Erythroblast (primary cell): ENCODE measurements around the gene DPF3.
"Not testable (repeated sequence)": the region's sequence is repeated elsewhere in the genome, so short reads cannot be mapped to it uniquely, and the experiment has no call there.

Experiments used
- DNase-seq, 2 experiments: peaks; one replicate each; lab custom pipeline; 2025; lab: John Stamatoyannopoulos, UW
- GATA1 ChIP-seq: IDR thresholded peaks from 2 replicates; pipeline ENCODE4 v1.6.1; 2011; ENCODE audit warnings: low read depth, mild to moderate bottlenecking, control low read depth, low read length, moderate library complexity
- POLR2A ChIP-seq: IDR thresholded peaks from 2 replicates; pipeline ENCODE4 v1.6.1; 2011; ENCODE audit warnings: mild to moderate bottlenecking, low read length

Gene DPF3

GRCh38 chr14:72880164-72880563 lies 13.7 kb downstream of the DPF3 start:
- peak; percentile 26 to 49 for DNase-seq
- TF ChIP-seq POLR2A (no peak), GATA1 (no peak)

- DNase-seq, result no peak
- TF ChIP-seq POLR2A (no peak), GATA1 (no peak)
Observed at GRCh38 chr14:72879431-72879830, 14.5 kb downstream of the DPF3 start.

- TF ChIP-seq GATA1 (no peak), POLR2A (no peak)
- DNase-seq, result no peak
Observed at GRCh38 chr14:72878746-72879145, 15.2 kb downstream of the DPF3 start.

- DNase-seq, result peak in 1 of 2 experiments; percentile 20
- TF ChIP-seq GATA1 (no peak), POLR2A (no peak)
Observed at GRCh38 chr14:72876710-72877063, 17.2 kb downstream of the DPF3 start.

GRCh38 chr14:72876005-72876709 lies 17.7 kb downstream of the DPF3 start:
- TF ChIP-seq GATA1, result no peak

GRCh38 chr14:72870878-72871277 lies 23.0 kb downstream of the DPF3 start:
- DNase-seq, result not testable (repeated sequence)

More at GRCh38 chr14:72876005-72876709, 17.7 kb downstream of the DPF3 start:
- peak; percentile 21 to 39 for DNase-seq

GRCh38 chr14:72869407-72870329 lies 24.2 kb downstream of the DPF3 start:
- DNase-seq, result peak; percentile 81 to 93
- TF ChIP-seq POLR2A (no peak), GATA1 (no peak)

- TF ChIP-seq GATA1, result no peak
- no peak for TF ChIP-seq POLR2A
- no peak for DNase-seq
Observed at GRCh38 chr14:72868500-72868899, 25.4 kb downstream of the DPF3 start.

- TF ChIP-seq POLR2A (no peak), GATA1 (no peak)
- DNase-seq, result no peak
Observed at GRCh38 chr14:72864712-72865365, 29.1 kb downstream of the DPF3 start.

GRCh38 chr14:72863216-72864006 lies 30.5 kb downstream of the DPF3 start:
- DNase-seq, result no peak
- TF ChIP-seq GATA1 (no peak), POLR2A (no peak)

- TF ChIP-seq GATA1 (no peak), POLR2A (no peak)
- DNase-seq, result no peak
Observed at GRCh38 chr14:72856530-72857266, 37.2 kb downstream of the DPF3 start.

GRCh38 chr14:72855913-72856312 lies 38.0 kb downstream of the DPF3 start:
- DNase-seq, result peak; percentile 73 to 77
- no peak for TF ChIP-seq GATA1

GRCh38 chr14:72852194-72852593 lies 41.7 kb downstream of the DPF3 start:
- TF ChIP-seq POLR2A (no peak), GATA1 (no peak)
- DNase-seq, result no peak
